ENCODE data around the gene ULK2.

ULK2 gene

DNA sequence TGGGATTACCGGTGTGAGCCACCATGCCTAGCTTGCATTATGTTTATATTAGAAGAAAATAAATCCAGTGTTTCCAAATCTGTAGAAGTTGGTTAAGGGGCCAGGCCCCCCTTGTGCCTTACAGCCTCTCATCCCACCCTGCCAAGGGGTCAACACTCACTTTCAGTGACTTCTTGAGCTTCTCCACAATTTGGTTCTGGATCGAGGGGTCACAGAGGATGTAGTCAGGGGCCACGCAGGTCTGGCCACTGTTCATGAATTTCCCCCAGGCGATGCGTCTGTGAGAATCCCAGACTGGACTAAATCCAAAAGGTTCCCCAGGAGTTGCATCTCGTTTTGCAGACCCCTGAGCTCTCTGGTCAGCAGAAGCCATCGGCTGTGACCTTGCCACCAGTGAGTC, 126.8 kb downstream of the ULK2 start:
- TF ChIP-seq, protein P1, sequence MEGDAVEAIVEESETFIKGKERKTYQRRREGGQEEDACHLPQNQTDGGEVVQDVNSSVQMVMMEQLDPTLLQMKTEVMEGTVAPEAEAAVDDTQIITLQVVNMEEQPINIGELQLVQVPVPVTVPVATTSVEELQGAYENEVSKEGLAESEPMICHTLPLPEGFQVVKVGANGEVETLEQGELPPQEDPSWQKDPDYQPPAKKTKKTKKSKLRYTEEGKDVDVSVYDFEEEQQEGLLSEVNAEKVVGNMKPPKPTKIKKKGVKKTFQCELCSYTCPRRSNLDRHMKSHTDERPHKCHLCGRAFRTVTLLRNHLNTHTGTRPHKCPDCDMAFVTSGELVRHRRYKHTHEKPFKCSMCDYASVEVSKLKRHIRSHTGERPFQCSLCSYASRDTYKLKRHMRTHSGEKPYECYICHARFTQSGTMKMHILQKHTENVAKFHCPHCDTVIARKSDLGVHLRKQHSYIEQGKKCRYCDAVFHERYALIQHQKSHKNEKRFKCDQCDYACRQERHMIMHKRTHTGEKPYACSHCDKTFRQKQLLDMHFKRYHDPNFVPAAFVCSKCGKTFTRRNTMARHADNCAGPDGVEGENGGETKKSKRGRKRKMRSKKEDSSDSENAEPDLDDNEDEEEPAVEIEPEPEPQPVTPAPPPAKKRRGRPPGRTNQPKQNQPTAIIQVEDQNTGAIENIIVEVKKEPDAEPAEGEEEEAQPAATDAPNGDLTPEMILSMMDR (conservative IDR thresholded peaks at IDR 0.05): no peak
- no peak for TF ChIP-seq ZFX (IDR thresholded peaks at IDR 0.05)

GRCh38 chr17:19739241-19740201, 128.2 kb downstream of the ULK2 start:
- no peak overlapping the region for H3K27ac ChIP-seq
- TF ChIP-seq ZFX (IDR thresholded peaks at IDR 0.05): no peak
- TF ChIP-seq, protein P1 (conservative IDR thresholded peaks at IDR 0.05): no peak

More for the DNA sequence above, 126.8 kb downstream of the ULK2 start:
- H3K27ac ChIP-seq: no peak overlapping the region

DNA sequence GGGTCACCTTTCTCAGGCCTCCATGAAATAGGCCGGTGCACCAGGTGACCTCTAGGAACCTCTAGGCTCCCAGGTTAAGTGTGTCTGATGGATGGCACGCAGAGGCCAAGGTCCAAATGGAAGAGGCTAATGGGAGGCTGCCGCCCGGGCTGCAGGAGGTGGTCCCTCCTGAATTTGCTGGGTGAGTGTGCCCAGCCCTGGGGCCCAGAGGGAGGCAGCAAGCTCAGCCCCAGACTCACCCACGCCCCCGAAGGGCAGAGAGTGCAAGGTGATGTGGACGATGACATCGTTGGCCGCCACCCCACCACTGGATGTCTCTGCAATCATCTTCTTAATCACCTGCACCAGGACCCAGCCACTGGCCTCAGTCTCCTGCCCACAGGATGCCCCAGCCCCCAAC, 129.0 kb downstream of the ULK2 start:
- no peak overlapping the region for H3K27ac ChIP-seq
- TF ChIP-seq, protein P1 (conservative IDR thresholded peaks at IDR 0.05): no peak
- TF ChIP-seq ZFX (IDR thresholded peaks at IDR 0.05): no peak

DNA sequence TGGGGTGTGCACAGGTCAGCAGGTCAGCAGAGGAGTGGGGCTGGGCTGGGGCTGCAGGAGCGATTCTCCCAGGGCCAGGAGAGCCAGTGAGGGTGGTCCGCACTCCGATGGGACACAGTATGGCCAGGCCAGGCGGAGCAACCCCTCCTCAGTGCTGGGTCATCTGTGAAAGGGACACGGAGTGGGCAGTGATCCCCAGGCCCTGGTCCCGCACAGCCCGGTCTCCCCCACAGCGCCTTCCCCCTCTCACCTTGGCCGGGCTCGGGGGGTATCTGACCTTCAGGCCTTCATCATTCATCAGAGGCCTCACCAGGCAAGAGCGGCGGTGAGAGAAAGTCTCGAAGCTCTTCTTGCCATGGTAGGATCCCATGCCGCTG, 129.7 kb downstream of the ULK2 start:
- TF ChIP-seq, protein P1 (conservative IDR thresholded peaks at IDR 0.05): no peak
- no peak for TF ChIP-seq ZFX (IDR thresholded peaks at IDR 0.05)
- H3K27ac ChIP-seq: no peak overlapping the region

- TF ChIP-seq, protein P1 (conservative IDR thresholded peaks at IDR 0.05): no peak
- no peak for TF ChIP-seq ZFX (IDR thresholded peaks at IDR 0.05)
- no peak overlapping the region for H3K27ac ChIP-seq
Observed at GRCh38 chr17:19737305-19738072, 130.2 kb downstream of the ULK2 start.

DNA sequence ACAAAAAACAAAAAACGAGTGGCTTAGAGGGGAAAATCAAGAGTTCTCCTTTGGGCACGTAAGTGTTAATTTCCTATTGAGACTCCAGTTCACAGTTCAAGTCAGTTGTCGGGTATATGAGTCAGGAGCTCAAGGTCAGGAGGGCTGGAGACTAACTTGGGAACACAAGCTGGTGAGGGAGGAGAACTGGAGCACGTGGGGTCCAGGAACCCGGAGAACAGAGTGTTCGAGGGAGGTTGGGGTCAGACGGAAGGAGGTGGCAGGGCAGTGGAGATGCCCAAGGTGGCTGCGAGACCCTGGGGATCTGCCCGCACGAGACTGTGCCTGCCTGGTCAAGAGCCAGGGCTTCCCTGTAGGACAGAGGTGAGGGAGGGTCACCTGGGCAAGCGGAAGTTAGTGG, 131.7 kb downstream of the ULK2 start:
- TF ChIP-seq, protein P1 (conservative IDR thresholded peaks at IDR 0.05): no peak
- TF ChIP-seq ZFX (IDR thresholded peaks at IDR 0.05): no peak
- no peak overlapping the region for H3K27ac ChIP-seq
